ENCODE data around the gene CGB5. TPM values are rescaled to one million over a fixed set of nuclear protein-coding genes. Genes with fewer than 3 reads are reported as not detected.

CGB5 gene
- polyA plus RNA-seq, 1 donor, result not detected

- Histone ChIP-seq H3K4me3 (ENCODE audit: low read length) (peak overlapping the region; percentile 71), H3K27ac (ENCODE audit: low read length) (no peak overlapping the region), H3K4me1 (ENCODE audit: control insufficient read depth, insufficient read depth, low read length) (peaks cover 15% of the 10 kb centered on the region), H3K27me3 (ENCODE audit: control insufficient read depth, insufficient read depth, low read length) (no peaks in the 10 kb centered on the region), H3K9me3 (ENCODE audit: control insufficient read depth, low read depth, low read length) (no peaks in the 10 kb centered on the region), H3K36me3 (ENCODE audit: control insufficient read depth, insufficient read depth, low read length) (peaks cover 34% of the 10 kb centered on the region)
- no CpG with 5 or more reads among the region's 11 CpGs for WGBS (ENCODE audit: insufficient coverage, low lambda C conversion rate)
- no peak for DNase-seq
These were observed 42.6 kb downstream of the CGB5 start for GRCh38 chr19:49086296-49086695.

GRCh38 chr19:49091391-49092038 is 47.9 kb downstream of the CGB5 start:
- H3K4me3 ChIP-seq (ENCODE audit: low read length), result no peak overlapping the region
- no peak overlapping the region for H3K27ac ChIP-seq (ENCODE audit: low read length)
- DNase-seq, result no peak
- H3K9me3 ChIP-seq (ENCODE audit: control insufficient read depth, low read depth, low read length), result no peaks in the 10 kb centered on the region
- peaks cover 74% of the 10 kb centered on the region for H3K36me3 ChIP-seq (ENCODE audit: control insufficient read depth, insufficient read depth, low read length)
- 88% methylated on average over 3 of the region's 17 CpGs for WGBS (ENCODE audit: insufficient coverage, low lambda C conversion rate)
- no peaks in the 10 kb centered on the region for H3K27me3 ChIP-seq (ENCODE audit: control insufficient read depth, insufficient read depth, low read length)
- H3K4me1 ChIP-seq (ENCODE audit: control insufficient read depth, insufficient read depth, low read length), result peaks cover 6% of the 10 kb centered on the region

GRCh38 chr19:49092686-49093085 is 49.0 kb downstream of the CGB5 start:
- Histone ChIP-seq H3K27me3 (ENCODE audit: control insufficient read depth, insufficient read depth, low read length) (no peaks in the 10 kb centered on the region), H3K4me3 (ENCODE audit: low read length) (no peak overlapping the region), H3K9me3 (ENCODE audit: control insufficient read depth, low read depth, low read length) (no peaks in the 10 kb centered on the region), H3K27ac (ENCODE audit: low read length) (no peak overlapping the region), H3K36me3 (ENCODE audit: control insufficient read depth, insufficient read depth, low read length) (peaks cover 76% of the 10 kb centered on the region), H3K4me1 (ENCODE audit: control insufficient read depth, insufficient read depth, low read length) (no peaks in the 10 kb centered on the region)
- no peak for DNase-seq
- no CpG with 5 or more reads among the region's 6 CpGs for WGBS (ENCODE audit: insufficient coverage, low lambda C conversion rate)

Other genes starting within 250 kb of the CGB5 start
- 76.4 TPM for gene BCAT2, start 232.8 kb upstream of the CGB5 start, polyA plus RNA-seq
- gene HSD17B14, start 207.4 kb upstream of the CGB5 start, polyA plus RNA-seq, result 78.1 TPM
- gene PLEKHA4, start 175.2 kb upstream of the CGB5 start, polyA plus RNA-seq, result 14.5 TPM
- gene PPP1R15A, start 171.4 kb upstream of the CGB5 start, polyA plus RNA-seq, result 80.5 TPM
- gene TULP2, start 145.1 kb upstream of the CGB5 start, polyA plus RNA-seq, result 0.28 TPM
- 237 TPM for gene NUCB1, start 143.5 kb upstream of the CGB5 start, polyA plus RNA-seq
- gene DHDH, start 110.1 kb upstream of the CGB5 start, polyA plus RNA-seq, result 5.2 TPM
- 129 TPM for gene BAX, start 89.0 kb upstream of the CGB5 start, polyA plus RNA-seq
- gene FTL, start 78.5 kb upstream of the CGB5 start, polyA plus RNA-seq, result 6,937 TPM
- gene GYS1, start 50.5 kb upstream of the CGB5 start, polyA plus RNA-seq, result 39.1 TPM
- gene RUVBL2, start 50.0 kb upstream of the CGB5 start, polyA plus RNA-seq, result 65.0 TPM
- not detected for gene LHB, start 26.8 kb upstream of the CGB5 start, polyA plus RNA-seq
- not detected for gene CGB3, start 19.5 kb upstream of the CGB5 start, polyA plus RNA-seq
- gene CGB2, start 12.0 kb upstream of the CGB5 start, polyA plus RNA-seq, result not detected
- not detected for gene CGB1, start 7.0 kb upstream of the CGB5 start, polyA plus RNA-seq
- gene CGB8, start 5.3 kb downstream of the CGB5 start, polyA plus RNA-seq, result not detected
- 0.06 TPM for gene CGB7, start 13.9 kb downstream of the CGB5 start, polyA plus RNA-seq
- gene NTF4, start 21.0 kb downstream of the CGB5 start, polyA plus RNA-seq, result 0.16 TPM
- gene KCNA7, start 28.9 kb downstream of the CGB5 start, polyA plus RNA-seq, result 0.01 TPM
- 295 TPM for gene SNRNP70, start 41.6 kb downstream of the CGB5 start, polyA plus RNA-seq
- 7.8 TPM for gene LIN7B, start 70.5 kb downstream of the CGB5 start, polyA plus RNA-seq
- 1.4 TPM for gene C19orf73, start 75.3 kb downstream of the CGB5 start, polyA plus RNA-seq
- 5.9 TPM for gene PPFIA3, start 75.7 kb downstream of the CGB5 start, polyA plus RNA-seq
- 1.8 TPM for gene HRC, start 111.5 kb downstream of the CGB5 start, polyA plus RNA-seq
- gene TRPM4, start 113.9 kb downstream of the CGB5 start, polyA plus RNA-seq, result 17.5 TPM